ENCODE data around the gene SH3TC1. TPM values are rescaled to one million over a fixed set of nuclear protein-coding genes. Genes with fewer than 3 reads are reported as not detected.

The SH3TC1 gene
- total RNA-seq, 8 experiments from 2014 or later = 0.96 to 22.2 (median 3.6) TPM

- 100% methylated on average over 1 of the region's 9 CpGs; no CpG with 5 or more reads in 9 of the 10 experiments for WGBS, 10 experiments
- Histone ChIP-seq H3K4me3 (no peak overlapping the region), H3K4me1 (replicated peaks in 1 of 2) (peaks cover 6% of the 10 kb centered on the region in 2 donors), H3K27ac (no peak overlapping the region)
- in situ Hi-C loops (cut with MboI; ENCODE audit: low pct_unique_long_range_greater_than_20kb in 2 of 9, low sequenced_read_pairs in 9 of 9, unreplicated experiment in 9 of 9) = loop anchor here in 1 of 9 experiments (25.0 kb wide), 1 partner anchor 175 kb away; no protein-coding TSS in a partner anchor
- no peak for ATAC-seq (replicated peaks in 6 of 8)
Observed at GRCh38 chr4:8236920-8237195, 37.8 kb downstream of the SH3TC1 start.

GRCh38 chr4:8237256-8237989 is 38.3 kb downstream of the SH3TC1 start:
- H3K4me1 ChIP-seq (replicated peaks in 1 of 2) = peaks cover 7 to 11% of the 10 kb centered on the region in 2 donors
- no peak for ATAC-seq (replicated peaks in 6 of 8)
- in situ Hi-C loops (cut with MboI; ENCODE audit: low pct_unique_long_range_greater_than_20kb in 2 of 9, low sequenced_read_pairs in 9 of 9, unreplicated experiment in 9 of 9) = loop anchor here in 1 of 9 experiments (25.0 kb wide), 1 partner anchor 175 kb away; no protein-coding TSS in a partner anchor
- WGBS, 10 experiments = 87 to 100% (median 90%) methylated on average over 1 to 6 of the region's 29 CpGs; no CpG with 5 or more reads in 5 of the 10 experiments
- no peak overlapping the region for H3K4me3 ChIP-seq
- no peak overlapping the region for H3K27ac ChIP-seq

GRCh38 chr4:8238036-8238511 is 39.0 kb downstream of the SH3TC1 start:
- peaks cover 12 to 16% of the 10 kb centered on the region in 2 donors for H3K4me1 ChIP-seq (replicated peaks in 1 of 2)
- ATAC-seq (replicated peaks in 6 of 8) = peak in 1 of 8 experiments; percentile 11
- H3K4me3 ChIP-seq = no peak overlapping the region
- 100% methylated on average over 1 of the region's 14 CpGs; no CpG with 5 or more reads in 8 of the 10 experiments for WGBS, 10 experiments
- no peak overlapping the region for H3K27ac ChIP-seq
- in situ Hi-C loops (cut with MboI; ENCODE audit: low pct_unique_long_range_greater_than_20kb in 2 of 9, low sequenced_read_pairs in 9 of 9, unreplicated experiment in 9 of 9) = loop anchor here in 1 of 9 experiments (25.0 kb wide), 1 partner anchor 174 kb away; no protein-coding TSS in a partner anchor

GRCh38 chr4:8238515-8239053 is 39.5 kb downstream of the SH3TC1 start:
- Histone ChIP-seq H3K27ac (no peak overlapping the region), H3K4me3 (no peak overlapping the region), H3K4me1 (replicated peaks in 1 of 2) (peaks cover 12 to 16% of the 10 kb centered on the region in 2 donors)
- in situ Hi-C loops (cut with MboI; ENCODE audit: low pct_unique_long_range_greater_than_20kb in 2 of 9, low sequenced_read_pairs in 9 of 9, unreplicated experiment in 9 of 9) = loop anchor here in 1 of 9 experiments (25.0 kb wide), 1 partner anchor 174 kb away; no protein-coding TSS in a partner anchor
- WGBS, 10 experiments = 55 to 60% (median 60%) methylated on average over 2 to 4 of the region's 17 CpGs; no CpG with 5 or more reads in 7 of the 10 experiments
- peak in 7 of 8 experiments; percentile 6 to 31 (median 16) for ATAC-seq (replicated peaks in 6 of 8)

- no peak for ATAC-seq (replicated peaks in 6 of 8)
- in situ Hi-C loops (cut with MboI; ENCODE audit: low pct_unique_long_range_greater_than_20kb in 2 of 9, low sequenced_read_pairs in 9 of 9, unreplicated experiment in 9 of 9) = loop anchor here in 1 of 9 experiments (25.0 kb wide), 1 partner anchor 173 kb away; no protein-coding TSS in a partner anchor
- H3K27ac ChIP-seq = no peak overlapping the region
- 91 to 100% (median 98%) methylated on average over 4 to 11 of the region's 13 CpGs; no CpG with 5 or more reads in 6 of the 10 experiments for WGBS, 10 experiments
- peaks cover 12 to 16% of the 10 kb centered on the region in 2 donors for H3K4me1 ChIP-seq (replicated peaks in 1 of 2)
- H3K4me3 ChIP-seq = no peak overlapping the region
Observed at GRCh38 chr4:8239226-8239625, 40.1 kb downstream of the SH3TC1 start.

- no peak for ATAC-seq (replicated peaks in 6 of 8)
- Histone ChIP-seq H3K4me1 (replicated peaks in 1 of 2) (peaks cover 12 to 16% of the 10 kb centered on the region in 2 donors), H3K4me3 (no peak overlapping the region), H3K27ac (no peak overlapping the region)
- 73 to 100% (median 97%) methylated on average over 1 to 5 of the region's 9 CpGs; no CpG with 5 or more reads in 7 of the 10 experiments for WGBS, 10 experiments
- in situ Hi-C loops (cut with MboI; ENCODE audit: low pct_unique_long_range_greater_than_20kb in 2 of 9, low sequenced_read_pairs in 9 of 9, unreplicated experiment in 9 of 9) = loop anchor here (5.0 to 25.0 kb wide), 3 partner anchors 163 to 173 kb away; no protein-coding TSS in a partner anchor
Observed at GRCh38 chr4:8239661-8240060, 40.6 kb downstream of the SH3TC1 start.

- ATAC-seq (replicated peaks in 6 of 8) = no peak
- WGBS, 10 experiments = 92 to 100% (median 100%) methylated on average over 1 to 2 of the region's 26 CpGs; no CpG with 5 or more reads in 7 of the 10 experiments
- in situ Hi-C loops (cut with MboI; ENCODE audit: low pct_unique_long_range_greater_than_20kb in 2 of 9, low sequenced_read_pairs in 9 of 9, unreplicated experiment in 9 of 9) = loop anchor here (5.0 to 25.0 kb wide), 3 partner anchors 162 to 172 kb away; no protein-coding TSS in a partner anchor
Observed at GRCh38 chr4:8240211-8241041, 41.3 kb downstream of the SH3TC1 start.

GRCh38 chr4:8241211-8241779 is 42.2 kb downstream of the SH3TC1 start:
- no peak overlapping the region for H3K27ac ChIP-seq
- no peak overlapping the region for H3K4me3 ChIP-seq
- 47 to 100% (median 88%) methylated on average over 1 to 5 of the region's 14 CpGs; no CpG with 5 or more reads in 6 of the 10 experiments for WGBS, 10 experiments
- H3K4me1 ChIP-seq (replicated peaks in 1 of 2) = peaks cover 12 to 16% of the 10 kb centered on the region in 2 donors
- in situ Hi-C loops (cut with MboI; ENCODE audit: low pct_unique_long_range_greater_than_20kb in 2 of 9, low sequenced_read_pairs in 9 of 9, unreplicated experiment in 9 of 9) = loop anchor here (5.0 to 25.0 kb wide), 3 partner anchors 161 to 171 kb away; no protein-coding TSS in a partner anchor
- no peak for ATAC-seq (replicated peaks in 6 of 8)

More at GRCh38 chr4:8240211-8241041, 41.3 kb downstream of the SH3TC1 start:
- Histone ChIP-seq H3K27ac (no peak overlapping the region), H3K4me1 (replicated peaks in 1 of 2) (peaks cover 12 to 16% of the 10 kb centered on the region in 2 donors), H3K4me3 (no peak overlapping the region)

- peak; percentile 50 to 95 (median 94) for ATAC-seq (replicated peaks in 6 of 8)
- Histone ChIP-seq H3K27ac (peak overlapping the region in 1 of 2 donors; percentile 74), H3K4me1 (replicated peaks in 1 of 2) (peaks cover 12 to 16% of the 10 kb centered on the region in 2 donors), H3K4me3 (no peak overlapping the region)
- 0 to 100% (median 17%) methylated on average over 1 to 8 of the region's 29 CpGs; no CpG with 5 or more reads in 3 of the 10 experiments for WGBS, 10 experiments
- in situ Hi-C loops (cut with MboI; ENCODE audit: low pct_unique_long_range_greater_than_20kb in 2 of 9, low sequenced_read_pairs in 9 of 9, unreplicated experiment in 9 of 9) = loop anchor here (5.0 to 25.0 kb wide), 3 partner anchors 160 to 170 kb away; no protein-coding TSS in a partner anchor
Observed at GRCh38 chr4:8241895-8242696, 43.0 kb downstream of the SH3TC1 start.

GRCh38 chr4:8242782-8243560 is 43.9 kb downstream of the SH3TC1 start:
- Histone ChIP-seq H3K4me3 (no peak overlapping the region), H3K4me1 (replicated peaks in 1 of 2) (peaks cover 12 to 18% of the 10 kb centered on the region in 2 donors), H3K27ac (peak overlapping the region in 1 of 2 donors; percentile 74)
- WGBS, 10 experiments = 40 to 100% (median 94%) methylated on average over 1 to 7 of the region's 10 CpGs; no CpG with 5 or more reads in 2 of the 10 experiments
- in situ Hi-C loops (cut with MboI; ENCODE audit: low pct_unique_long_range_greater_than_20kb in 2 of 9, low sequenced_read_pairs in 9 of 9, unreplicated experiment in 9 of 9) = loop anchor here (5.0 to 25.0 kb wide), 3 partner anchors 159 to 169 kb away; no protein-coding TSS in a partner anchor
- ATAC-seq (replicated peaks in 6 of 8) = no peak

All from motor neuron (in vitro differentiated cells).